Measurements from ENCODE around the gene ASXL1.

ASXL1 gene

DNA sequence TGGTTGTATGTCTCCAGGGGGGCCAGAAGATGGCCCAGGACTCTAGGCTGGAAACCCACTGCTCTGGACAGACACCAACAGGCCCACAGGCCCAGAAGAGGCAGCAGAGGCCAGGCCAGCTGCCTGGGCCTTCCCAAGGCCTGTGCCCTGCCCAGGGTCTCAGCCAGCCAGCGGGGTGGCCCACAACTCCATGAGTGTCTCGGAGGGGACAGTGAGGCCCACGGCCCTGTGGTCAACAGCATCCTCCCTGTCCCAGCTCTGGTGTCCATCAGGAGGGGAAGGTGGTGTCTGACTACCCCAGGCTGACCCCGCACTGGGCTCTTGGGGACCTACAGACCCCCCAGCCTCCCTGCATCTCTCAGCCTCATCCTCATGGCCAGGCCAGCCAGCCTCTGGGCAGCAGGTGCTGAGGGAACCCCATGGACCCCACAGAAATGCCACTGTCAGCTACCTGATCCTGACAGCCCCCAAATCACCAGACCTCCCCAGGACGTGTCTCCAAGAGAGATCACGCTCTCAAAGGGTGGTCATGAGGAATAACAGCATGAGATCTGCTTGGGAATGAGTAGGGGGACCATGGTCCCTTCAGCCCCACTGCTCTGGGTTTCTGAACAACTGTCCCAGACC lies 114.6 kb downstream of the ASXL1 start:
- no peaks in the 10 kb centered on the region for H3K36me3 Mint-ChIP-seq
- H3K27me3 Mint-ChIP-seq = no peaks in the 10 kb centered on the region
- H3K4me3 Mint-ChIP-seq = no peak overlapping the region
- H3K27ac Mint-ChIP-seq = no peak overlapping the region
- H3K4me1 Mint-ChIP-seq (ENCODE audit: low read depth) = peaks cover 28% of the 10 kb centered on the region
- no peaks in the 10 kb centered on the region for H3K9me3 Mint-ChIP-seq (ENCODE audit: low read depth)

DNA sequence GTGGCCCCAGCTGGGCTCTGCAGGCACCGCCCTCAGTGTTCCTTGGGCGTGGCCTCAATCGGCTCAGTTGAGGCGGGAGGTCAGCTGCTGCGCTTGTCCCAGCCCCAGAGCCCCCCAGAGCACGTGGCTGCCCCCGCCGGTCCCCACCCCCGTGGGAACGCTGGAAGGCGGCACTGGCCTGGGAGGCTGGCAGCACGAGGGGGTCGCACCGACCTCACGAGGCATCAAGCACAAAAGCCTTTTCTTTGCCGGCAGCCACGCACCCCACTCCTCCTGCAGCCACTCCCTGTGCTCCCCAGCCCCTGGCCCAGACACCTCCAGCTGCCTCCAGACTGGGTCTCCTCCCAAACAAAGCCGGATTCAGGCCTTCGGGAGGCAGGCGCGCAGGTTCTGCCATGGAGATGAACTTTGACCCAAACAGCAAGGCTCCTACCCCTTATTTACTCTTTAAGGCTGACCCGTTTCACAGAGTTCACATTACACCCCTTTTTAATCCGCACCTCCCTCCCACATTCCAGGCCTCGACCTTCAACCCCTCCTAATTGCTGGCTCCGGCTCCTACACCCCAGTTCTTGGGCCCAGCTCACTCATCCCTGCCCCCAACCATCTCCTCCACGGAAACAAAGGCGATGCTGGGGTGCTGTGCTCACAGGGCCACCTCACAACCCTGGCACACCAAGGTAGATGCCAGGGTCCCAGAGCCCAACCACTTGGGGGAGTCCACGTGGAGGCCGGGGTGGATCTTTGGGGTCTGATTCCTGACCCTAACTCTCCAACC lies 115.3 kb downstream of the ASXL1 start:
- Mint-ChIP-seq H3K36me3 (no peaks in the 10 kb centered on the region), H3K27ac (peak overlapping the region; percentile 28), H3K9me3 (ENCODE audit: low read depth) (no peaks in the 10 kb centered on the region), H3K4me1 (ENCODE audit: low read depth) (peaks cover 36% of the 10 kb centered on the region), H3K4me3 (no peak overlapping the region), H3K27me3 (no peaks in the 10 kb centered on the region)

DNA sequence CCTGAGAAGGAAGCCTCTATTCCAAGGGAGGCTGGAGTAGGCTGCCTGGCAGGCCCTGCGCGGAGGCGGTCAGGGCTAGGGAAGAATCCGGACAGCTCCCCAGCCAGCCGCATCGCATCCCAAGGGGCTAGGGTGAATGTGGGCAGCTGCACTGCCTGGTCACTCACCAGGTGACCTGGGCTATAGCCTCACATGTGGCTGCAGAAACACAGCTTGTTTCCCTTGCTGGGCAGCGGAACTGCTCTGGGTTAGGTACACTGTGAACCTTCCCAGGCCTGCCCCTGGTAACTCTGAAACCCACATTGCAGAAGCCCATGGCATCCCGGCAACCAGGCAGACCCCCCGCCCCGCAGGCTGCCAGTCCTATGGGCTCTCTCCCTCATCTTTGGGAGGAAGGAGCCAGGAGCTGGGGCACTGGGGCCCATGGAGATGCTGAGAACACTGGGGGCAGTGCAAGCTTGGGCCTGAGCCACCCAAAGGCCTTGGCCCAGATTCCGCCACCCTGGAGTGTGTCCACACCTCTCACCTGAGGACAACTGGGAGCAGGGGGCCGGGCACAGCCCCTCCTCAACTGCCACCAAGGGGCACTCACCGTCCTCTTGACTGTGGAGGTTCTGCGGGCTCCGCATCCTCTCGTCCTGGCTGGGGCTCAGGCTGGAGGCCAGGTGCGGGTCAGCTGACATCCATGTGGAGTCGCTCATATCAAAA lies 116.0 kb downstream of the ASXL1 start:
- Mint-ChIP-seq H3K27ac (no peak overlapping the region), H3K36me3 (no peaks in the 10 kb centered on the region), H3K27me3 (no peaks in the 10 kb centered on the region), H3K9me3 (ENCODE audit: low read depth) (no peaks in the 10 kb centered on the region), H3K4me3 (no peak overlapping the region), H3K4me1 (ENCODE audit: low read depth) (peaks cover 37% of the 10 kb centered on the region)

DNA sequence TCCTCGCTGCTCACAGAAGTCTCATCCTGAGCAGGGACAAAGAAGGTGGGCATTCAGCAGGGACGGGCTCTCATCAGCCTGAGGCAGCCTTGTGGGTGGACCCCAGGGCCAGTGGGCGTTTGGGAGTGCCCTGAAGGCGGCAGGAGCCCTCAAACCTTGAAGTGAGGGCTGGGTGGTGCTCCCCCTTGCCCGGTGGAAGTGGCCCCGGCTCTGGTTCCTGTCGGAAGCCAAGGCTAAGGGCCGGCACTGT lies 116.5 kb downstream of the ASXL1 start:
- H3K4me1 Mint-ChIP-seq (ENCODE audit: low read depth) = peaks cover 41% of the 10 kb centered on the region
- no peaks in the 10 kb centered on the region for H3K36me3 Mint-ChIP-seq
- no peaks in the 10 kb centered on the region for H3K9me3 Mint-ChIP-seq (ENCODE audit: low read depth)
- no peaks in the 10 kb centered on the region for H3K27me3 Mint-ChIP-seq
- no peak overlapping the region for H3K27ac Mint-ChIP-seq
- no peak overlapping the region for H3K4me3 Mint-ChIP-seq

DNA sequence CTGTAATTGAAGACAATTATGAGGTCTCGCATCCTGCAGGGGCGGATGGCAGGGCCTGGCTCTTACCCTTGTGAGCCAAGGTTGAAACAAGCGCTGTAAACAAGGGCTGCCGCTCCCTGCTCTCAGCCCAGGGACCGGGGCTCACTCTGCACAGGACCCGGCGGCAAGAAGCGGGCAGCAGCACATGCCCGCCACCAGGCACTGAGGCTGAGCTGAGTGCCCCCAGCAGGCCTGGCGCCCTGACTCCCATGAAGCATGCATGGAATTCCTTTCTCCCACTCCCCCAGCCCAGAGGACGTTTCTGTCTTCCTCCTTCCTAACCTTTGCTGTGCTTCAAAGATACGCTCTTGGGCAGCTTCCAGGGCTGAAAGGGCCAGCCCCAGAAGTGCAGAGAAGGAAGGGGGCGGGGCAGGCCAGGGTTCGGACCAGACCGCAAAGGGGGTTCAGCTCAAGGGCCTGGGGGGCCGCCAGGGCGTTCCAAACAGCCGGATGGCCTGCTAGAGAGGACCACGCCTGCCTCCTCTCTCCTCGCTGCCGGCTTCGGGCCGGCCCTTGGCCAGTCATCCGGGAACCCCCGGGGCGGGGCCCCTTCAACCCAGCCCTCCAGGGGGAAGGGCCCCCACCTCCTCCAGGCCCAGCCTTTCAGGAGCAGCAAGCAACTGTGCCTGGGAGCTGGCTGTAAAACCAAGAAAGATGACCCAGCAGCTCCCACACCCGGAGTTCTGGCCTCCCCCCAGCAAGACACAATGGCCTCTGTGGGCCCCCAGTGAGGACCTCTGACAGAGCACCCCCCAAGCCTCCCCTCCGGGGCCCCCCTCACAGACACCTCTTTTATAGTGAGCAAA lies 117.1 kb downstream of the ASXL1 start:
- Mint-ChIP-seq H3K27me3 (no peaks in the 10 kb centered on the region), H3K9me3 (ENCODE audit: low read depth) (no peaks in the 10 kb centered on the region), H3K36me3 (no peaks in the 10 kb centered on the region), H3K27ac (peak overlapping the region; percentile 93), H3K4me1 (ENCODE audit: low read depth) (peaks cover 45% of the 10 kb centered on the region), H3K4me3 (no peak overlapping the region)

DNA sequence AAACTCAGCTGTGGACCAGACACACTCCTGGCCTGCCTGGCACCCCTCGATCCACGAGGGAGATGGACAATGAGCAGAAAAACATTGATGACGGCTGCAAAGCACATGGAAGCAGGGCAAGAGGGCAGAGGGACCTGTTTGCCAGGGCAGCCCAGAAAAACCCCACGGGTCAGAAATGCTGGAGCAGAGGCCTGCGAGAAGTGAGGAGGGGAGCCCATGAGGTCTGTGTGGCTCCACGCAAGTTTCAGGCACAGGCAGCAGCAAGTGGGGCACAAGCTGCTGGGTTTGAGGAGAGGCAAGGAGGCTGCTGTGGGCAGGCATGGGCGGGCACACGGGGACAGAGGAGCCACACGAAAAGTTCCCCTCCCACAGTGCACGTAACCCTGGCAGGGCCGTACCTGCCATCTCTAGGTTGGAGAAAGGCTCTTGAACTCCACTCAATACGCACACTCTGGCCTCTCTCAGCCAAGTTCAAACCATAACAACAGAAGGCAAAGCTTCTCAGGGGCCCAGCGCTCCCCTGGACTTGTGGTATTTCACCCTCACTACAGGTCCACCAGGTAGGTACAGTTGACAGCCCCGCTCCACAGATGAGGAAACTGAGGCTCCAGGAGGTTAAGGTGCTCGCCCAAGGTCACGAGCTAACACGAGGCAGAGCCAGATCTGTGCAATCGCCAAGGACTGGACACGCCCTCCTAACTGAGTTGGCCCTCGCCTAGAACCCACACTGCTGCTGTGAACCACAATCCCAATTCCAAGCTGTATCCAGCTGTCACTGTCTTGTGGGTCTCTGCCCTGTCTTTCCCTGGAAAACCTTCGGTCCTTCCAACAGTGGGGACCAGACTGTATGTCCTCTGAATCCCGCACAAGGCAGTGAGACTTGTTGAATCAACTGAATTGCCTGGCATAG lies 118.8 kb downstream of the ASXL1 start:
- no peaks in the 10 kb centered on the region for H3K36me3 Mint-ChIP-seq
- H3K27me3 Mint-ChIP-seq = no peaks in the 10 kb centered on the region
- H3K4me1 Mint-ChIP-seq (ENCODE audit: low read depth) = peaks cover 48% of the 10 kb centered on the region
- peak overlapping the region; percentile 93 for H3K27ac Mint-ChIP-seq
- peak overlapping the region; percentile 73 for H3K4me3 Mint-ChIP-seq
- no peaks in the 10 kb centered on the region for H3K9me3 Mint-ChIP-seq (ENCODE audit: low read depth)

DNA sequence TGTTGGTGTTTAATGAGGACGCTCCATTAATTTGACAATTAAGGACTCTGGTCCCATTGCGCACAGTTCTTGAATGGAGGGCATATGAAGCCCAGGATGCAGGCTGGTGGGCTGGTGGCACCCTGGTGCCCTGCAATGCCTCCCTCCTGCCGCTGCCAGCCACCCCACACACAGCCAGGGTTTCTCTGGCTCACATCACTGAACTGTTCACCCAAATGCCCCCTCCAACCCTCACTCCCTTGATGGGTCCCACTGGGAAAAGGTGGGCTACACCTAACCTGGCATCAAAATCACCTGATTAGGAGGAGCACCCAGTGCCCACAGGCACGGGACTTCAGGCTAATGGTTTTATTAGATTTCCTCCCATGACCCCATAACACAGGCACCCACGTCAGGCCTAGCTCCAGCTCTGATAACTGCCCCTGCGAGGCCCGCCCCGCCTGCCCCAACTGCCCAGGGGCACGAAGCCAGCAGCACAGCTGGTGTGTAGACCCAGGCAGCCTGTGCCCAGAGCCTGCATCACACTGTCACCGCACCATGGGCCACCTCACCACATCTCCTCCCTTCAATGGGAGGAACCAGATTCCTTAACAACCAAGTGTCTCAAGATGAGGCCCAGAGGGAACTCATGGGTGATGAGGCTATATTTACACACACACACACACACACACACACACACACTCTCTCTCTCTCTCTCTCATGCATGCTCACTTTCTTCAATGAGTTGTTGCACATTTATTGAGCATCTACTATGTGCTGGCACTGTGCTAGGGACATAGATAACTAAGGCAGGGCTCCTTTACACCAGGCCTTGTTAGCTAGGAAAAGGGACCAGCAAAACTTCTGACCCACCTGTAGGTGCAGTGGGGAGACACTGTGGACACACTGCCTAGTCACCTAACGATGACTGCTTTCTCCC lies 119.7 kb downstream of the ASXL1 start:
- H3K27me3 Mint-ChIP-seq = no peaks in the 10 kb centered on the region
- H3K36me3 Mint-ChIP-seq = no peaks in the 10 kb centered on the region
- no peaks in the 10 kb centered on the region for H3K9me3 Mint-ChIP-seq (ENCODE audit: low read depth)
- H3K4me3 Mint-ChIP-seq = peak overlapping the region; percentile 33
- peak overlapping the region; percentile 73 for H3K27ac Mint-ChIP-seq
- peaks cover 50% of the 10 kb centered on the region for H3K4me1 Mint-ChIP-seq (ENCODE audit: low read depth)

DNA sequence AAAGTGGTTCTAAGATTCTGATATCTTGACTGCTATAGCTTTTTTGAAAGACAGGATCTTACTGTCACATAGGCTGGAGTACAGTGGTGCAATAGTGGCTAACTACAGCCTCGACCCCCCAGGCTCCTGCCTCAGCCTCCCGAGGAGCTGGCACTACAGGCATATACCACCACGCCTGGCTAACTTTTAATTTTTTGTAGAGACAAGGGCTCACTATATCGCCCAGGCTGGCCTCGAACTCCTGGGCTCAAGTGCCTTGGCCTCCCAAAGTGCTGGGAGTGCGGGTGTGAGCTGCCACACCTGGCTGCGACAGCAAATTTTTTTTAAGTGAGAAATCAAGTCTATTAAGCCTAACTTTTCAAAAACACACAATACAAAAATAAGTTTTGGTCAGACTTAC lies 120.4 kb downstream of the ASXL1 start:
- no peaks in the 10 kb centered on the region for H3K27me3 Mint-ChIP-seq
- peak overlapping the region; percentile 47 for H3K27ac Mint-ChIP-seq
- H3K4me3 Mint-ChIP-seq = no peak overlapping the region
- no peaks in the 10 kb centered on the region for H3K36me3 Mint-ChIP-seq
- H3K4me1 Mint-ChIP-seq (ENCODE audit: low read depth) = peaks cover 50% of the 10 kb centered on the region
- H3K9me3 Mint-ChIP-seq (ENCODE audit: low read depth) = no peaks in the 10 kb centered on the region

DNA sequence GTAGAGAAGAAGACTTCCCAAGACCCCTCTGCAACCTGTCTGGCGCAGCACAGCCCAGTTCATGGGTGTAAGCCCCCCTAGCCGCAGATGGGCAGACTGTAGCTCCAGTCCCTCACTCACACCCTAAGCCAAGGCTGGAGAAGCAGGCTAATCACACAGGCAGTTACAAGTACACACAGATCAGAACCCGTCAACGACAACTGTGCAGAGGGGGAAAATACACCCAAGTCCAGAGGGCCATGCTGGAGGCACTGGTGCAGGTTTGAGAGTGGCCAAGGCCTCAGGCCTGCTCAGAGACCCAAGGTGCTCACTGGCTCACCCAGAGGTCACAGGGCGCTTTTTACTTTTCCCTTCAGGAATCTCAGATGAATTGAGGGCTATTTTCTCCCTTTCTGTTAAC lies 120.9 kb downstream of the ASXL1 start:
- no peaks in the 10 kb centered on the region for H3K27me3 Mint-ChIP-seq
- H3K4me3 Mint-ChIP-seq = no peak overlapping the region
- no peak overlapping the region for H3K27ac Mint-ChIP-seq
- H3K36me3 Mint-ChIP-seq = no peaks in the 10 kb centered on the region
- H3K4me1 Mint-ChIP-seq (ENCODE audit: low read depth) = peaks cover 50% of the 10 kb centered on the region
- H3K9me3 Mint-ChIP-seq (ENCODE audit: low read depth) = no peaks in the 10 kb centered on the region

DNA sequence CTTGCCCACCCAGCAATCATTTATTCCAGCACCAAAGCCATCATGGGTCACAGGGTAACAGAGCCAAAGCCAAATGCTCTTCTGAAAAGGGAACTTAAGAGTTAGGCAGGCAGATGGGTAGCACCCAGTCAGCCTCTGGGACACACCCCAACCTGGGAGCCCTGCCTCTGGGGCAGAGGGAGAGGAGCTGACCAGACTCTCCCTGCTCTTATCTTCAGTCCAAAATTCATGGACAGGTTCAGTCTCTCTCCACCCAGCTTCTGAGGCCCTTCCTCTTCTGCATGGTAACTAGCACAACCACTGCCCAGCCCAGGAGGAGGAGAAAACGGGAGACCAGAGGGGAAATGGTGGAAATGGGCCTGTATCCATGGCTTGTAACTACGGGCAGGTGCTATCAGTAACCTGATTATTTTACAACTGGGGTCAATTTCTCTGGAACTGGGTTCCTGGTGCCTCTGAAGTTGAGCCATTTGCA lies 121.6 kb downstream of the ASXL1 start:
- Mint-ChIP-seq H3K36me3 (no peaks in the 10 kb centered on the region), H3K4me1 (ENCODE audit: low read depth) (peaks cover 50% of the 10 kb centered on the region), H3K27ac (peak overlapping the region; percentile 46), H3K9me3 (ENCODE audit: low read depth) (no peaks in the 10 kb centered on the region), H3K4me3 (no peak overlapping the region), H3K27me3 (no peaks in the 10 kb centered on the region)

DNA sequence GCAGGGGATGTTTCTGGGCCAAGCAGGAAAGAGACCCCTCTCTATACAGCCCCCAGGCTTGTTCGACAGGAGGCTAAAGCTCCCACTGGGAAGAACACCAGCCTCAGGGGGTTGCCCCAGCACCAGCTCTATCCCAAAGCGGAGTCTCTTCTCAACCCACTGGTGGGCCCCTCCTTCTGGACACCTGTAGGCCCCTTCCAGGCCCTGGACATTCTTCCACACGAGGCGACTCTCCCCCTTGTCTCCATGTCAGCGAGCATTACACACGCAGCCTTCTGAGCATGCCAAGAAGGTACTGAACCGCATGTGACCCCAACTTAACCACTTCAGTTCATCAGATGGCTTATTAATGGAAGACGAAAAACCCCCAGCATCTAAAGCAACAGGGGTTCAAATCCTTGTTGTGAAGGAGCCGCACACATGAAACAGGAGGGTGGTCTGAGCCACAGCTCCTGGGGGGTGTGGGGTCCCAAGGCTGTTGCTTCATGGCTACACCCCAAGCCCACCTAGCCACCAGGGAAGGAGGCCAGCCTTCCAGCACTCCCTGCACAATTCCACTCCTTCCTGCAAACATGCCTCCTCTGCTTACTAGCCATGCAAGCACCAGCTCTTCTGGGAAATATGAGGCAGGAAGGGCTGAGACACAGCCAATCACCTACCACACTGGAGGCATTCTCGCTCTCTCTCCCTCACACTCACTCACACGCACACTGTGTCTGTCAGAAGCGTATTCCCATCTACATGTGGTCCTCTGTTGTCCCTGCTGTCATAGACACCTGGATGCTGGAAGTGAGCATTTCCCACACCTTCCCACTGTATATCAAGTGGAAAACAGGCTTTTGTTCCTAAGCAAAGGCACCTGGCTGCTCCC lies 122.5 kb downstream of the ASXL1 start:
- H3K9me3 Mint-ChIP-seq (ENCODE audit: low read depth) = no peaks in the 10 kb centered on the region
- no peaks in the 10 kb centered on the region for H3K27me3 Mint-ChIP-seq
- peaks cover 56% of the 10 kb centered on the region for H3K4me1 Mint-ChIP-seq (ENCODE audit: low read depth)
- H3K27ac Mint-ChIP-seq = peak overlapping the region; percentile 61
- no peaks in the 10 kb centered on the region for H3K36me3 Mint-ChIP-seq
- peak overlapping the region; percentile 4 for H3K4me3 Mint-ChIP-seq

DNA sequence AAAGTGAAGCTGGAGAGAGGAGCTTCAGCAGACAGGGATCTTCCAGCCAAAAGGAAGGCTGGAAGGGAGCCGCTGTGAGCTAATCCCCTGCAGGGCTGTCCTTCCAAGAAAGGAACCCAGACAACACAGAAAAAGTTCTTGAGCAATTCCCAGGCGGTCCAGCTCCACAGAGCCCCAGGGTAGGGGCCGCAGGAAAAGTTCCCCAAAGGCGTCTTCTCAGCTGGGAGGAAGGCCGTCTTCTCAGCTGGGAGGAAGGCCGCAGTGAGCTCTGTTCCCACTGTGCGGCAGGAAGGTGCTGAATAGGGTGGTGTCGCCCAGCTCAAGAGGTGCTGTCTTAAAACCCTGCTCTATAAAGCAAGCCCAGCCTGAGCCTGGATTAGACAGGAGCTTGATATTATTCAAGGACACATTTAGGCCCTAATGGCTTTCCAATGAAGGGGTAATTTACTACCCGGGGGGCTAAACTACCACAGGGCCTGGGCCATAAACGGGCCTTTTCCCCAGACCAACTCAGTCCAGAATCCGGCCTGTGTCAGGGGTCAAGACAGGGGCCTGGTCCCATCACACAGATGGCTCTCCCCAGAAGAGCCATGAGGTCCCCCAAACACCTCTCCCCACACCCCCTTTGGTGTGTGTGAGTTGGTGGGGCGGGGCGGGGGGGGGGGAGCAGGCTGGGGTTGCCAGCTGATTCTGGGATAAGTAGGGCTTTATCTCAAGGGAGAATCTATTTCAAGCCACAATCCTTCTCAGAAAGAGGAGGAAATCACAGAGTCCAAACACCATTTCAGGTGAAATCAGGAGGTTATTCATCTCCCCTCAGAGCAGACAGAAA lies 123.4 kb downstream of the ASXL1 start:
- Mint-ChIP-seq H3K36me3 (no peaks in the 10 kb centered on the region), H3K4me3 (peak overlapping the region; percentile 76), H3K27me3 (no peaks in the 10 kb centered on the region), H3K4me1 (ENCODE audit: low read depth) (peaks cover 56% of the 10 kb centered on the region), H3K27ac (peak overlapping the region; percentile 61), H3K9me3 (ENCODE audit: low read depth) (no peaks in the 10 kb centered on the region)

Data from activated naive CD8-positive, alpha-beta T cell (primary cell).